Hepatocyte (in vitro differentiated cells): ENCODE results near the gene ZNF334. TPM values are rescaled to one million over a fixed set of nuclear protein-coding genes. Genes with fewer than 3 reads are reported as not detected.

Experiments used
- DNase-seq: peaks from one replicate; pipeline ENCODE4 v3.0.0-alpha.2; 2016; ENCODE audit warnings: low spot score
- H2AFZ ChIP-seq: fragments of 200-600 bp; sonication (generic); 2 replicates; pipeline ENCODE4 v1.6.0; 2016; ENCODE audit warnings: antibody characterized with exemption, mild to moderate bottlenecking
- H3K27ac ChIP-seq: fragments of 200-600 bp; sonication (generic); 2 replicates; pipeline ENCODE4 v1.5.1; 2016; ENCODE audit warnings: mild to moderate bottlenecking
- H3K27me3 ChIP-seq: fragments of 200-600 bp; sonication (generic); 2 replicates; pipeline ENCODE4 v1.6.1; 2016
- H3K36me3 ChIP-seq: fragments of 200-600 bp; sonication (generic); replicated peaks from 2 replicates; pipeline ENCODE4 v1.5.1; 2016; ENCODE audit warnings: low read depth; ENCODE audit not compliant: insufficient read depth
- H3K4me1 ChIP-seq: fragments of 200-600 bp; sonication (generic); 2 replicates; pipeline ENCODE4 v1.5.1; 2016; ENCODE audit warnings: mild to moderate bottlenecking, moderate library complexity; ENCODE audit not compliant: insufficient read depth
- H3K4me2 ChIP-seq: fragments of 200-600 bp; sonication (generic); 2 replicates; pipeline ENCODE4 v1.6.0; 2016
- H3K4me3 ChIP-seq: fragments of 200-600 bp; sonication (generic); 2 replicates; pipeline ENCODE4 v1.5.1; 2016; ENCODE audit warnings: mild to moderate bottlenecking
- H3K79me2 ChIP-seq: fragments of 200-600 bp; sonication (generic); 2 replicates; pipeline ENCODE4 v1.6.0; 2017; ENCODE audit warnings: mild to moderate bottlenecking
- H3K9me2 ChIP-seq: fragments of 200-600 bp; sonication (generic); replicated peaks from 2 replicates; pipeline ENCODE4 v1.6.0; 2017; ENCODE audit warnings: mild to moderate bottlenecking; ENCODE audit not compliant: insufficient read depth
- H3K9me3 ChIP-seq: fragments of 200-600 bp; sonication (generic); 2 replicates; pipeline ENCODE4 v1.5.1; 2016; ENCODE audit warnings: low read depth, mild to moderate bottlenecking
- H4K20me1 ChIP-seq: fragments of 200-600 bp; sonication (generic); 2 replicates; pipeline ENCODE4 v1.6.0; 2016; ENCODE audit warnings: mild to moderate bottlenecking; ENCODE audit not compliant: insufficient read depth, poor library complexity, severe bottlenecking
- EZH2 ChIP-seq: fragments of 200-600 bp; sonication (generic); IDR thresholded peaks from 2 replicates; pipeline ENCODE4 v1.6.1; 2016; ENCODE audit warnings: antibody characterized with exemption, mild to moderate bottlenecking, borderline replicate concordance
- EZH2phosphoT487 ChIP-seq: fragments of 200-600 bp; sonication (generic); IDR thresholded peaks from one replicate; pipeline ENCODE4 v1.6.1; 2018; ENCODE audit warnings: antibody characterized with exemption, mild to moderate bottlenecking, low read depth, moderate library complexity; ENCODE audit not compliant: unreplicated experiment, severe bottlenecking
- WGBS: methylation state at CpG from one replicate; pipeline ENCODE4 v1.1.6; 2016; ENCODE audit warnings: low lambda C conversion rate; ENCODE audit errors: missing lambda C conversion rate; 5-methylcytosine and 5-hydroxymethylcytosine counted together
- polyA plus RNA-seq: library from polyadenylated mRNA; unstranded; fragments of >200 nt; fragmentation: Nextera tagmentation; extraction: Ambion mirVana; gene quantifications from 2 replicates; pipeline ENCODE4 v1.2.1, GENCODE V29; 2016
- total RNA-seq: library from RNA; depleted of rRNA; stranded (reverse); fragments of >200 nt; gene quantifications from 2 replicates; pipeline ENCODE4 v1.2.3, GENCODE V29; 2014
- TF ChIP-seq, protein P1 (sequence below): fragments of 200-600 bp; sonication (generic); IDR thresholded peaks from 2 replicates; pipeline ENCODE4 v1.5.1; 2016; ENCODE audit warnings: antibody characterized with exemption, mild to moderate bottlenecking; ENCODE audit not compliant: poor library complexity

ZNF334 gene
- total and polyA plus RNA-seq, 2 experiments from 2014 or later = 6.3 to 12.6 TPM

DNA sequence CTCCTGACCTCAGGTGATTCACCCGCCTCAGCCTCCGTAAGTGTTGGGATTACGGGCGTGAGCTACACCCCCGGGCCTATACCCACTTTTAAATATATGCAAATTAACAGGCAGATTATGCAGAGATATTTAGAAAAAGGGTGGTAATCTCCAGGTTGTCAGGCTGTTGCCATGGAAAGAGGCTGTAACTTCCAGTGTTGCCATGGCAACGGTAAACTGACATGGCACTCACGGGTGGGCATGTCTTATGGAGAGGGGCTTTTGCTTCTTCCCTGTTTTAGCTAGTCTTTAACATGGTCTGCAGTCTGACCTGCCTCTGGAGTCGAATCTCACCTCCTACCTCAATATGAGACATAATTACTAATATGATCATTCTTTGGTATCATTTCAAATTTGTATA lies 44.9 kb downstream of the ZNF334 start:
- no peak for DNase-seq
- Histone ChIP-seq H4K20me1 (no peaks in the 10 kb centered on the region), H3K36me3 (no peaks in the 10 kb centered on the region), H2AFZ (no peak overlapping the region), H3K27ac (no peak overlapping the region), H3K4me1 (no peaks in the 10 kb centered on the region), H3K27me3 (no peaks in the 10 kb centered on the region), H3K4me3 (no peak overlapping the region), H3K9me3 (no peaks in the 10 kb centered on the region), H3K4me2 (no peak overlapping the region), H3K9me2 (no peaks in the 10 kb centered on the region), H3K79me2 (no peaks in the 10 kb centered on the region)
- 90% methylated on average over 8 of the region's 8 CpGs for WGBS
- TF ChIP-seq EZH2phosphoT487 (no peak), EZH2 (no peak)
- TF ChIP-seq, protein P1, sequence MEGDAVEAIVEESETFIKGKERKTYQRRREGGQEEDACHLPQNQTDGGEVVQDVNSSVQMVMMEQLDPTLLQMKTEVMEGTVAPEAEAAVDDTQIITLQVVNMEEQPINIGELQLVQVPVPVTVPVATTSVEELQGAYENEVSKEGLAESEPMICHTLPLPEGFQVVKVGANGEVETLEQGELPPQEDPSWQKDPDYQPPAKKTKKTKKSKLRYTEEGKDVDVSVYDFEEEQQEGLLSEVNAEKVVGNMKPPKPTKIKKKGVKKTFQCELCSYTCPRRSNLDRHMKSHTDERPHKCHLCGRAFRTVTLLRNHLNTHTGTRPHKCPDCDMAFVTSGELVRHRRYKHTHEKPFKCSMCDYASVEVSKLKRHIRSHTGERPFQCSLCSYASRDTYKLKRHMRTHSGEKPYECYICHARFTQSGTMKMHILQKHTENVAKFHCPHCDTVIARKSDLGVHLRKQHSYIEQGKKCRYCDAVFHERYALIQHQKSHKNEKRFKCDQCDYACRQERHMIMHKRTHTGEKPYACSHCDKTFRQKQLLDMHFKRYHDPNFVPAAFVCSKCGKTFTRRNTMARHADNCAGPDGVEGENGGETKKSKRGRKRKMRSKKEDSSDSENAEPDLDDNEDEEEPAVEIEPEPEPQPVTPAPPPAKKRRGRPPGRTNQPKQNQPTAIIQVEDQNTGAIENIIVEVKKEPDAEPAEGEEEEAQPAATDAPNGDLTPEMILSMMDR = no peak

DNA sequence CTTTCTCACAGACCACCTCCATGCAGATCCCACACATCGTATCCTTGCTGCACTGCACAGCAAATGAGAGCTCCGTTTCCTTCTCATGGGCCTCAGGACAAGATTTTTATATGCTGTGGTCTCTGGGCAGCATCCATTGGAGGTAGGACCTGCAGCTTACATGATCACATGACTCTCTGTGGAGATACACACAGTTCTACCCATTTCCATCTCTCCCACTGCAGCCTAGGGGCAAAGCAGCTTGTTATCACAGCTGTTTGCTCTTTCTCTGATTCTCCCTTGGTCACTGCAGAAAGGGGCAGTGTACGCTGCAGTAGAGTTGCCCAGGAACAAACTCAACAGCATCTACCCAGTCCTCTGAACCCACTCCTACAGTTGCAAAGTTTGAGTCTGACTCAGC lies 48.9 kb downstream of the ZNF334 start:
- DNase-seq = no peak
- H3K4me3 ChIP-seq = no peak overlapping the region
- H3K79me2 ChIP-seq = no peaks in the 10 kb centered on the region
- no peaks in the 10 kb centered on the region for H3K9me2 ChIP-seq
- H4K20me1 ChIP-seq = no peaks in the 10 kb centered on the region
- no peaks in the 10 kb centered on the region for H3K4me1 ChIP-seq
- no peaks in the 10 kb centered on the region for H3K27me3 ChIP-seq
- H3K36me3 ChIP-seq = no peaks in the 10 kb centered on the region
- WGBS = 82% methylated on average over 3 of the region's 3 CpGs
- TF ChIP-seq EZH2 = no peak
- TF ChIP-seq EZH2phosphoT487 = no peak
- TF ChIP-seq, protein P1 = no peak
- H3K4me2 ChIP-seq = no peak overlapping the region
- no peaks in the 10 kb centered on the region for H3K9me3 ChIP-seq
- H3K27ac ChIP-seq = no peak overlapping the region
- no peak overlapping the region for H2AFZ ChIP-seq

DNA sequence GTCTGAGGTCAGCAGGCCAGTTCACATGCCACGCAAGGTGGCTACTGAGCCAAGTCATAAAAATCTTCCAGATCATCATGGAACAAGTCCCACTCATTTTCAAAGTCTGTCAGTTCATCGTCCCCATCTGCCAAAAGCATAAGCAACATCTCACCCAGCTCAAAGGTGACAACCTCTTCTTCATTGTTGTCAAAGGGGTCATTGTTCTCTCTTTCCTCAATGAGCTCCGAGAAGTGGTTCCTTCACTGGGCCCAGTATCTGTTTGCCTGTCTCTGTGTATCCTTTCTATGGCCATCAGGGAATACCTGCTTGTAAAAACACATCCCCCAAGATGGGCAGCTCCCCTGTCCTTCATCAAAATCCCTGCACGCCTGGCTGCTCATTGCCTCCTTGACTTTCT lies 49.5 kb downstream of the ZNF334 start:
- no peaks in the 10 kb centered on the region for H3K27me3 ChIP-seq
- no peaks in the 10 kb centered on the region for H4K20me1 ChIP-seq
- no peak overlapping the region for H2AFZ ChIP-seq
- H3K4me2 ChIP-seq = no peak overlapping the region
- DNase-seq = no peak
- no peaks in the 10 kb centered on the region for H3K9me3 ChIP-seq
- no peak overlapping the region for H3K27ac ChIP-seq
- TF ChIP-seq EZH2 (no peak), EZH2phosphoT487 (no peak)
- H3K79me2 ChIP-seq = no peaks in the 10 kb centered on the region
- no peak overlapping the region for H3K4me3 ChIP-seq
- no peaks in the 10 kb centered on the region for H3K9me2 ChIP-seq
- 89% methylated on average over 4 of the region's 4 CpGs for WGBS
- H3K4me1 ChIP-seq = no peaks in the 10 kb centered on the region
- no peaks in the 10 kb centered on the region for H3K36me3 ChIP-seq

DNA sequence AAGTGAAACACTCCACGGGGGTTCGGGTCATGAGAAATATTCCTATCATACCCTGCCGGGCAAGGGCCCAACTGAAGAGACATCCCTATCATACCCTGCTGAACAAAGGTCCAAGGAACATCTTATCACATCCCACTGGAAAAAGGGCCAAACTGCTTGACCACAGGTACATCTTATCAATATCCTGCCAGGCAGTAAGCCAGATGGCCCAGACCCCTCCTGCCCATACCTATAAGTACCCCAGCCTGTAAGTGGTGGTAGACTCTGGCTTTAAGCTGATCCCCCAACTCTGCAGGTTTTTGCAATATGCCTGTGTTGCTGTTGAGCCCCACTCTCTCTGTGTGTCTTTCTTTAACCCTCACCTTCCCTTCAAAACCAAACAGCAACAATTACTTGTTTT lies 51.6 kb downstream of the ZNF334 start:
- H3K4me3 ChIP-seq = no peak overlapping the region
- no peaks in the 10 kb centered on the region for H3K79me2 ChIP-seq
- DNase-seq = no peak
- H4K20me1 ChIP-seq = no peaks in the 10 kb centered on the region
- no peaks in the 10 kb centered on the region for H3K4me1 ChIP-seq
- 95% methylated on average over 3 of the region's 3 CpGs for WGBS
- no peaks in the 10 kb centered on the region for H3K9me2 ChIP-seq
- TF ChIP-seq EZH2 (no peak), EZH2phosphoT487 (no peak)
- TF ChIP-seq, protein P1 = no peak
- no peaks in the 10 kb centered on the region for H3K36me3 ChIP-seq
- no peak overlapping the region for H2AFZ ChIP-seq
- H3K27ac ChIP-seq = no peak overlapping the region
- no peak overlapping the region for H3K4me2 ChIP-seq
- H3K9me3 ChIP-seq = no peaks in the 10 kb centered on the region
- H3K27me3 ChIP-seq = no peaks in the 10 kb centered on the region
